ENCODE data around the gene TICRR.

DNA sequence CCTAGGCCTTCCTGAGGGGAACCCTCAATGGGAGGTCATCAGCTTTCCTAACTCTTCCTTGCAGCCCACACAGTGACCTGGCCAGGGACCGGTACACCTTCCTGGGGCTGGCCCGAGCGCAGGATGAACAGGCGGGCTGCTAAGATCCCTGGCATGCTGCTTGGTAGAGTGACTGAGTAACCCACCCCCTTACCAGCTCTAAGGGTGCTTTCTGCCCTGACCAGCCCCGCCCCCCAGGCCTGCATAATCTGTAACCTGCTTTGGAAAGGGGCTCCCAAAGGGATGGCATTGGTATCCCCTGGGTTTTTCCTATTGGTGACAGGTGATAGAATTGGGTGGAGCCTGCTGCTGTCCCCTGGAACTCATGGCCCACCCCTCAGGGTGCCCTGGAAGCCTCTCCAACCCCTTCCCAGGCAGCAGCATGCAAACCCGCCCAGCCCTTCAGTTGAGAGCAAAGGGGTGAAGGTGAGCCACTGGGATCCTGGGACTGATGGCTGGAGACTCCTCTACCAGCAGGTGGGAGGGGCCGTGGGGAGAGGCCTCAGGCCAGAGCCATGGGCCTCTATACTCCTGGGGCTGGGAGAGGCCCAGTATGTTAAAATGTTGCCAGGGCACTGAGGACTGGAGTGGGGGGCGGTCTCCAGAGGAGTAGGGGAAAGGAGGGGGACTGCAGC, 91.1 kb downstream of the TICRR start:
- TF ChIP-seq POLR2A (IDR thresholded peaks at IDR 0.05) (no peak), EP300 (IDR thresholded peaks at IDR 0.05) (no peak), POLR2AphosphoS5 (IDR thresholded peaks at IDR 0.05) (no peak)

Data from suprapubic skin (tissue), 4 donors.